Measurements from ENCODE around the gene NAGLU. TPM values are rescaled to one million over a fixed set of nuclear protein-coding genes. Genes with fewer than 3 reads are reported as not detected.

Gene NAGLU
- total RNA-seq, 4 donors from 2014 or later: 16.4 to 30.1 (median 24.1) TPM

DNA sequence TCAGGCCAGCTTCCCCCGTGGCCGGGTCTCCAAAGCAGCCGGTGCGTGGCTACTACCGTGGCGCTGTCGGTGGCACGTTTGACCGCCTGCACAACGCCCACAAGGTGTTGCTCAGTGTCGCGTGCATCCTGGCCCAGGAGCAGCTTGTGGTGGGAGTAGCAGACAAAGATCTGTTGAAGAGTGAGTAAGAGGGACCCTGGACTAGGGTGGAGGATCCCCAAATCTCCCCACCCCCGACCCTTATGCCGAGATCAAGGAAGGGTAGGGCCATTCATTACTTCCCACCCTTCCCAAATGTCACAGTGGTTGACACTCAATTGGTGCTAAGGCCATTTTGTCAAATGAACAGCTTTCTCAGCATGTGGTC is 27.1 kb downstream of the NAGLU start:
- H3K27ac ChIP-seq: peak overlapping the region; percentile 88 to 89 (median 88)
- no peak for TF ChIP-seq POLR2A (IDR thresholded peaks at IDR 0.05)
- TF ChIP-seq, protein P1, sequence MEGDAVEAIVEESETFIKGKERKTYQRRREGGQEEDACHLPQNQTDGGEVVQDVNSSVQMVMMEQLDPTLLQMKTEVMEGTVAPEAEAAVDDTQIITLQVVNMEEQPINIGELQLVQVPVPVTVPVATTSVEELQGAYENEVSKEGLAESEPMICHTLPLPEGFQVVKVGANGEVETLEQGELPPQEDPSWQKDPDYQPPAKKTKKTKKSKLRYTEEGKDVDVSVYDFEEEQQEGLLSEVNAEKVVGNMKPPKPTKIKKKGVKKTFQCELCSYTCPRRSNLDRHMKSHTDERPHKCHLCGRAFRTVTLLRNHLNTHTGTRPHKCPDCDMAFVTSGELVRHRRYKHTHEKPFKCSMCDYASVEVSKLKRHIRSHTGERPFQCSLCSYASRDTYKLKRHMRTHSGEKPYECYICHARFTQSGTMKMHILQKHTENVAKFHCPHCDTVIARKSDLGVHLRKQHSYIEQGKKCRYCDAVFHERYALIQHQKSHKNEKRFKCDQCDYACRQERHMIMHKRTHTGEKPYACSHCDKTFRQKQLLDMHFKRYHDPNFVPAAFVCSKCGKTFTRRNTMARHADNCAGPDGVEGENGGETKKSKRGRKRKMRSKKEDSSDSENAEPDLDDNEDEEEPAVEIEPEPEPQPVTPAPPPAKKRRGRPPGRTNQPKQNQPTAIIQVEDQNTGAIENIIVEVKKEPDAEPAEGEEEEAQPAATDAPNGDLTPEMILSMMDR (IDR thresholded peaks at IDR 0.05 in 4 of 5, conservative IDR thresholded peaks at IDR 0.05 in 1 of 5): no peak
- H3K36me3 ChIP-seq: peaks cover 0 to 20% of the 10 kb centered on the region in 2 donors
- in situ Hi-C loops (cut with MboI; ENCODE audit: low sequenced_read_pairs in 4 of 4) (no loop called here), intact Hi-C loops (cut with DNase I; ENCODE audit: low total_unique reads) (no loop called here)
- H3K27me3 ChIP-seq: no peaks in the 10 kb centered on the region
- DNase-seq (no peak), ATAC-seq (no peak)
- H3K4me3 ChIP-seq: peak overlapping the region; percentile 83 to 99 (median 94)
- no peaks in the 10 kb centered on the region for H3K9me3 ChIP-seq
- peaks cover 32 to 36% of the 10 kb centered on the region in 2 donors for H3K4me1 ChIP-seq

- in situ Hi-C loops (cut with MboI; ENCODE audit: low sequenced_read_pairs in 4 of 4): no loop called here
- peak overlapping the region; percentile 88 to 89 (median 88) for H3K27ac ChIP-seq
- H3K36me3 ChIP-seq: peaks cover 0 to 23% of the 10 kb centered on the region in 2 donors
- intact Hi-C loops (cut with DNase I; ENCODE audit: low total_unique reads): no loop called here
- no peak for ATAC-seq
- peak overlapping the region; percentile 83 to 99 (median 94) for H3K4me3 ChIP-seq
- H3K9me3 ChIP-seq: no peaks in the 10 kb centered on the region
- no peak for DNase-seq
- H3K27me3 ChIP-seq: no peaks in the 10 kb centered on the region
- TF ChIP-seq POLR2A (IDR thresholded peaks at IDR 0.05): no peak
- TF ChIP-seq, protein P1 (IDR thresholded peaks at IDR 0.05 in 4 of 5, conservative IDR thresholded peaks at IDR 0.05 in 1 of 5): no peak
- H3K4me1 ChIP-seq: peaks cover 32 to 37% of the 10 kb centered on the region in 2 donors
Observed at GRCh38 chr17:42563543-42563942, 27.5 kb downstream of the NAGLU start.

GRCh38 chr17:42563950-42564349 is 27.9 kb downstream of the NAGLU start:
- Histone ChIP-seq H3K4me3 (peak overlapping the region in 2 of 4 donors; percentile 93 to 99), H3K4me1 (peaks cover 32 to 37% of the 10 kb centered on the region in 2 donors), H3K36me3 (peaks cover 0 to 27% of the 10 kb centered on the region in 2 donors), H3K9me3 (no peaks in the 10 kb centered on the region), H3K27ac (peak overlapping the region; percentile 88 to 89 (median 88)), H3K27me3 (no peaks in the 10 kb centered on the region)
- in situ Hi-C loops (cut with MboI; ENCODE audit: low sequenced_read_pairs in 4 of 4) (no loop called here), intact Hi-C loops (cut with DNase I; ENCODE audit: low total_unique reads) (no loop called here)
- TF ChIP-seq, protein P1 (IDR thresholded peaks at IDR 0.05 in 4 of 5, conservative IDR thresholded peaks at IDR 0.05 in 1 of 5): no peak
- TF ChIP-seq POLR2A (IDR thresholded peaks at IDR 0.05): no peak
- no peak for ATAC-seq
- DNase-seq: no peak

DNA sequence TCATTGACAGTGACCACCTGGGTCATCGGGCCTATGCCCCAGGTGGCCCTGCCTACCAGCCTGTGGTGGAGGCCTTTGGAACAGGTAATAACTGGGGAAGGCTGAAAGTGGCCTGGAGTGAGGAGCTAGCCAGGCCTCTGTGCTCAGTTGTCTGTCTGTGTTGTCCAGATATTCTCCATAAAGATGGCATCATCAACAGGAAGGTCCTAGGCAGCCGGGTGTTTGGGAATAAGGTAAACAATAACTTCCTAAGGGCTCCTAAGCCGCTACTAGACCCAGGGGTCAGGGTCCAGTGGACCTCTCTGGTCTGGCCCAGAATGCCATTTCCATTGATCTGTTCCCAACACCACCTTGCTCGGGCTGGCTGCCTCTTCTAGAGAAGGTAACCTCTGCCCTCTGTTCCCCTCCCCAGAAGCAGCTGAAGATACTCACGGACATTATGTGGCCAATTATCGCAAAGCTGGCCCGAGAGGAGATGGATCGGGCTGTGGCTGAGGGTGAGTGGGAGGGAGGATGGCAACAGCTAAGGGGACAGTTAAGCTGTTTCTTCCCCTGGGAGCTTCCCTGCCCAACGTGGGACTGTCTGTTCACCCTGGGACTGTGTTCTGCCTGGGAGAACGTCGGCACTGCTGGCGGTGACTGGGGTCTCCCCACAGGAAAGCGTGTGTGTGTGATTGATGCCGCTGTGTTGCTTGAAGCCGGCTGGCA is 28.9 kb downstream of the NAGLU start:
- DNase-seq: no peak
- peak overlapping the region in 1 of 4 donors; percentile 89 for H3K27ac ChIP-seq
- H3K4me3 ChIP-seq: no peak overlapping the region
- in situ Hi-C loops (cut with MboI; ENCODE audit: low sequenced_read_pairs in 4 of 4) (no loop called here), intact Hi-C loops (cut with DNase I; ENCODE audit: low total_unique reads) (no loop called here)
- no peaks in the 10 kb centered on the region for H3K9me3 ChIP-seq
- no peak for ATAC-seq
- no peak for TF ChIP-seq POLR2A (IDR thresholded peaks at IDR 0.05)
- TF ChIP-seq, protein P1 (IDR thresholded peaks at IDR 0.05 in 4 of 5, conservative IDR thresholded peaks at IDR 0.05 in 1 of 5): no peak
- H3K27me3 ChIP-seq: no peaks in the 10 kb centered on the region
- peaks cover 0 to 37% of the 10 kb centered on the region in 2 donors for H3K36me3 ChIP-seq
- H3K4me1 ChIP-seq: peaks cover 32 to 37% of the 10 kb centered on the region in 2 donors
